Stimulated activated naive CD4-positive, alpha-beta T cell treated with Interleukin-2 at 50 U/mL for 16 hours (primary cell): ENCODE measurements around the gene CNTFR.

Experiments used
- DNase-seq: peaks from one replicate; lab custom pipeline; 2025; lab: John Stamatoyannopoulos, UW

CNTFR gene

GRCh38 chr9:34507556-34507955, 82.0 kb downstream of the CNTFR start:
- DNase-seq, result no peak

GRCh38 chr9:34506623-34507022, 82.9 kb downstream of the CNTFR start:
- DNase-seq, result no peak

GRCh38 chr9:34505370-34506120, 84.0 kb downstream of the CNTFR start:
- no peak for DNase-seq

- no peak for DNase-seq
These were observed 86.1 kb downstream of the CNTFR start for GRCh38 chr9:34503406-34503805.

GRCh38 chr9:34502891-34503290, 86.6 kb downstream of the CNTFR start:
- DNase-seq, result no peak

GRCh38 chr9:34502471-34502870, 87.1 kb downstream of the CNTFR start:
- no peak for DNase-seq

- DNase-seq, result no peak
These were observed 87.6 kb downstream of the CNTFR start for GRCh38 chr9:34501889-34502425.
